ENCODE results near the gene C19orf73. TPM values are rescaled to one million over a fixed set of nuclear protein-coding genes. Genes with fewer than 3 reads are reported as not detected.

Gene C19orf73
- total RNA-seq, 1 experiment from 2014 or later, result 5.9 TPM

GRCh38 chr19:49102303-49102702 is 16.6 kb downstream of the C19orf73 start:
- DNase-seq (ENCODE audit: low spot score), result no peak

GRCh38 chr19:49101160-49101559 is 17.8 kb downstream of the C19orf73 start:
- no peak for DNase-seq (ENCODE audit: low spot score)

- no peak for DNase-seq (ENCODE audit: low spot score)
Observed at GRCh38 chr19:49098795-49099194, 20.1 kb downstream of the C19orf73 start.

GRCh38 chr19:49097453-49098288 is 21.3 kb downstream of the C19orf73 start:
- peak; percentile 94 for DNase-seq (ENCODE audit: low spot score)

- DNase-seq (ENCODE audit: low spot score), result no peak
Observed at GRCh38 chr19:49094505-49095482, 24.1 kb downstream of the C19orf73 start.

- DNase-seq (ENCODE audit: low spot score), result no peak
Observed at GRCh38 chr19:49092686-49093085, 26.3 kb downstream of the C19orf73 start.

- DNase-seq (ENCODE audit: low spot score), result no peak
Observed at GRCh38 chr19:49091391-49092038, 27.4 kb downstream of the C19orf73 start.

GRCh38 chr19:49086296-49086695 is 32.6 kb downstream of the C19orf73 start:
- no peak for DNase-seq (ENCODE audit: low spot score)

GRCh38 chr19:49085868-49086232 is 33.1 kb downstream of the C19orf73 start:
- no peak for DNase-seq (ENCODE audit: low spot score)

GRCh38 chr19:49085020-49085867 is 33.7 kb downstream of the C19orf73 start, which contains the start of gene SNRNP70:
Gene SNRNP70, plus strand, starts transcription at chr19:49085451. Its CDS starts 964 bp downstream, at chr19:49086415.
- peak; percentile 100 for DNase-seq (ENCODE audit: low spot score)

GRCh38 chr19:49084206-49085019 is 34.5 kb downstream of the C19orf73 start:
- no peak for DNase-seq (ENCODE audit: low spot score)

- DNase-seq (ENCODE audit: low spot score), result no peak
Observed at GRCh38 chr19:49081273-49081672, 37.7 kb downstream of the C19orf73 start.

- DNase-seq (ENCODE audit: low spot score), result no peak
Observed at GRCh38 chr19:49080392-49080791, 38.6 kb downstream of the C19orf73 start.

GRCh38 chr19:49074869-49075268 is 44.1 kb downstream of the C19orf73 start:
- peak; percentile 81 for DNase-seq (ENCODE audit: low spot score)

- peak; percentile 40 for DNase-seq (ENCODE audit: low spot score)
Observed at GRCh38 chr19:49073514-49074378, 45.2 kb downstream of the C19orf73 start.

GRCh38 chr19:49071860-49072547 is 46.9 kb downstream of the C19orf73 start:
- no peak for DNase-seq (ENCODE audit: low spot score)

GRCh38 chr19:49070416-49070815 is 48.5 kb downstream of the C19orf73 start:
- DNase-seq (ENCODE audit: low spot score), result no peak

GRCh38 chr19:49069026-49069425 is 49.9 kb downstream of the C19orf73 start:
- no peak for DNase-seq (ENCODE audit: low spot score)

All from HT-29 (cell line).